ENCODE results near the gene NFIB.

The NFIB gene

GRCh38 chr9:14345354-14346230 lies 31.7 kb upstream of the NFIB start:
- in situ Hi-C loops (cut with HindIII; ENCODE audit: low sequenced_read_pairs) = no loop called here
- DNase-seq (ENCODE audit: low read depth, low spot score) = no peak
- H3K4me3 ChIP-seq (ENCODE audit: low read depth, low read length) = no peak overlapping the region
- no peak for TF ChIP-seq CTCF (IDR thresholded peaks at IDR 0.05; ENCODE audit: low read depth, low read length)

GRCh38 chr9:14344941-14345353 lies 31.0 kb upstream of the NFIB start:
- TF ChIP-seq CTCF (IDR thresholded peaks at IDR 0.05; ENCODE audit: low read depth, low read length) = no peak
- H3K4me3 ChIP-seq (ENCODE audit: low read depth, low read length) = no peak overlapping the region
- DNase-seq (ENCODE audit: low read depth, low spot score) = no peak
- in situ Hi-C loops (cut with HindIII; ENCODE audit: low sequenced_read_pairs) = no loop called here

GRCh38 chr9:14344053-14344524 lies 30.1 kb upstream of the NFIB start:
- in situ Hi-C loops (cut with HindIII; ENCODE audit: low sequenced_read_pairs) = no loop called here
- no peak for DNase-seq (ENCODE audit: low read depth, low spot score)
- H3K4me3 ChIP-seq (ENCODE audit: low read depth, low read length) = no peak overlapping the region
- no peak for TF ChIP-seq CTCF (IDR thresholded peaks at IDR 0.05; ENCODE audit: low read depth, low read length)

- in situ Hi-C loops (cut with HindIII; ENCODE audit: low sequenced_read_pairs) = no loop called here
- TF ChIP-seq CTCF (IDR thresholded peaks at IDR 0.05; ENCODE audit: low read depth, low read length) = no peak
- DNase-seq (ENCODE audit: low read depth, low spot score) = no peak
- no peak overlapping the region for H3K4me3 ChIP-seq (ENCODE audit: low read depth, low read length)
Observed at GRCh38 chr9:14343261-14344031, 29.5 kb upstream of the NFIB start.

GRCh38 chr9:14342736-14343135 lies 28.8 kb upstream of the NFIB start:
- DNase-seq (ENCODE audit: low read depth, low spot score) = no peak
- in situ Hi-C loops (cut with HindIII; ENCODE audit: low sequenced_read_pairs) = no loop called here
- no peak for TF ChIP-seq CTCF (IDR thresholded peaks at IDR 0.05; ENCODE audit: low read depth, low read length)
- no peak overlapping the region for H3K4me3 ChIP-seq (ENCODE audit: low read depth, low read length)

GRCh38 chr9:14341437-14342122 lies 27.6 kb upstream of the NFIB start:
- no peak overlapping the region for H3K4me3 ChIP-seq (ENCODE audit: low read depth, low read length)
- in situ Hi-C loops (cut with HindIII; ENCODE audit: low sequenced_read_pairs) = no loop called here
- no peak for TF ChIP-seq CTCF (IDR thresholded peaks at IDR 0.05; ENCODE audit: low read depth, low read length)
- no peak for DNase-seq (ENCODE audit: low read depth, low spot score)
